Keratinocyte (primary cell): ENCODE data around the gene COL16A1. TPM values are rescaled to one million over a fixed set of nuclear protein-coding genes. Genes with fewer than 3 reads are reported as not detected.

Experiments used
- DNase-seq: peaks from one replicate; pipeline ENCODE4 v3.0.0-alpha.2; 2011; ENCODE audit warnings: low read depth, missing footprints, low spot score
- FAIRE-seq: peaks from 2 replicates; lab custom pipeline; 2011; peaks lifted over from hg19 to GRCh38; lab: Jason Lieb, UNC
- H2AFZ ChIP-seq: 2 replicates; pipeline ENCODE4 v1.6.0; 2012; ENCODE audit warnings: low read length, control low read depth, inconsistent platforms; ENCODE audit not compliant: control insufficient read depth
- H3K27ac ChIP-seq: 2 replicates; pipeline ENCODE4 v1.5.1; 2011; ENCODE audit warnings: low read length; ENCODE audit not compliant: control insufficient read depth, insufficient read depth
- H3K27me3 ChIP-seq: 3 replicates; pipeline ENCODE4 v1.6.0; 2011; ENCODE audit warnings: low read length; ENCODE audit not compliant: control insufficient read depth, insufficient read depth; ENCODE audit errors: extremely low read depth
- H3K36me3 ChIP-seq, 2 experiments: 2 replicates in 1 of 2; 3 replicates in 1 of 2; pipeline ENCODE4 v1.5.1; 2011; ENCODE audit warnings: low read length in 2 of 2, mild to moderate bottlenecking in 1 of 2; ENCODE audit not compliant: control insufficient read depth in 2 of 2, insufficient read depth in 2 of 2; ENCODE audit errors: extremely low read depth in 1 of 2
- H3K4me1 ChIP-seq: 3 replicates; pipeline ENCODE4 v1.5.1; 2011; ENCODE audit warnings: low read length; ENCODE audit not compliant: control insufficient read depth, insufficient read depth; ENCODE audit errors: extremely low read depth
- H3K4me2 ChIP-seq: 3 replicates; pipeline ENCODE4 v1.6.0; 2011; ENCODE audit warnings: low read depth, low read length; ENCODE audit not compliant: control insufficient read depth, insufficient read depth; ENCODE audit errors: extremely low read depth
- H3K4me3 ChIP-seq, 3 experiments: fragments of 200-600 bp in 1 of 3; sonication (generic) in 1 of 3; 2 replicates in 2 of 3; 3 replicates in 1 of 3; pipeline ENCODE4 v1.5.1; 2011 to 2016; ENCODE audit warnings: low read length in 3 of 3, mild to moderate bottlenecking in 3 of 3, control low read depth in 2 of 3, inconsistent platforms in 1 of 3, low read depth in 1 of 3, mixed read lengths in 1 of 3, mixed run types in 1 of 3, moderate library complexity in 1 of 3; ENCODE audit not compliant: control insufficient read depth in 2 of 3, insufficient read depth in 2 of 3; ENCODE audit errors: extremely low read depth in 1 of 3
- H3K79me2 ChIP-seq: 2 replicates; pipeline ENCODE4 v1.6.0; 2012; ENCODE audit warnings: low read length; ENCODE audit not compliant: control insufficient read depth, insufficient read depth
- H3K9ac ChIP-seq: 3 replicates; pipeline ENCODE4 v1.6.0; 2011; ENCODE audit warnings: low read length; ENCODE audit not compliant: control insufficient read depth, insufficient read depth; ENCODE audit errors: extremely low read depth
- H3K9me1 ChIP-seq: 3 replicates; pipeline ENCODE4 v1.6.0; 2011; ENCODE audit warnings: low read length; ENCODE audit not compliant: control insufficient read depth, insufficient read depth; ENCODE audit errors: extremely low read depth
- H3K9me3 ChIP-seq: 2 replicates; pipeline ENCODE4 v1.5.1; 2012; ENCODE audit warnings: low read depth, low read length; ENCODE audit not compliant: control insufficient read depth
- H4K20me1 ChIP-seq: 3 replicates; pipeline ENCODE4 v1.6.0; 2011; ENCODE audit warnings: low read length; ENCODE audit not compliant: control insufficient read depth, insufficient read depth; ENCODE audit errors: extremely low read depth
- CTCF ChIP-seq, 3 experiments: IDR thresholded peaks in 1 of 3; conservative IDR thresholded peaks in 1 of 3; optimal IDR thresholded peaks in 1 of 3; 2 replicates in 2 of 3; 3 replicates in 1 of 3; pipeline versions ENCODE3 to v1.5.1; 2011; ENCODE audit warnings: low read length in 3 of 3, mild to moderate bottlenecking in 3 of 3, moderate library complexity in 2 of 3, control low read depth in 1 of 3, inconsistent platforms in 1 of 3; ENCODE audit not compliant: insufficient read depth in 2 of 3; ENCODE audit errors: extremely low read depth in 1 of 3
- EZH2 ChIP-seq: IDR thresholded peaks from one replicate; pipeline ENCODE4 v1.6.1; 2012; ENCODE audit warnings: inconsistent platforms, mild to moderate bottlenecking, low read length, moderate library complexity
- dilution Hi-C: fragments of 300-500 bp; cut with MboI; formaldehyde crosslinking; loops from one replicate; pipeline ENCODE4 v1.7.0; 2020; ENCODE audit warnings: low sequenced_read_pairs; ENCODE audit not compliant: extremely low pct_ligation_motif_present
- polyA plus RNA-seq, 5 experiments: library from polyadenylated mRNA; depleted of rRNA in 3 of 5; stranded (reverse) in 3 of 5; stranded (forward) in 1 of 5; unstranded in 1 of 5; fragments of >200 nt; gene quantifications; 1 replicate in 1 of 5; 2 replicates in 3 of 5; 3 replicates in 1 of 5; pipeline versions ENCODE4 v1.2.1 to v1.2.3, GENCODE V29; 2011 to 2012; ENCODE audit warnings: missing spikeins in 2 of 5, low read depth in 1 of 5, low replicate concordance in 1 of 5

COL16A1 gene
- polyA plus RNA-seq, 1 donor (not counting 4 experiments of a cell fraction or from before 2014, with no cell fraction given) = 43.4 TPM

- Histone ChIP-seq H3K27ac (no peak overlapping the region), H3K4me3 (no peak overlapping the region), H3K9me1 (no peaks in the 10 kb centered on the region), H3K36me3 (peaks cover 41 to 61% of the 10 kb centered on the region in 2 experiments), H4K20me1 (no peaks in the 10 kb centered on the region), H3K27me3 (no peaks in the 10 kb centered on the region), H3K79me2 (no peaks in the 10 kb centered on the region), H3K9me3 (no peaks in the 10 kb centered on the region), H3K4me2 (no peak overlapping the region), H3K4me1 (no peaks in the 10 kb centered on the region), H3K9ac (no peak overlapping the region), H2AFZ (no peak overlapping the region)
- DNase-seq (no peak), FAIRE-seq (no peak)
- no peak for TF ChIP-seq EZH2
- TF ChIP-seq CTCF (optimal IDR thresholded peaks at IDR 0.05 in 1 of 3, IDR thresholded peaks at IDR 0.05 in 1 of 3, conservative IDR thresholded peaks at IDR 0.05 in 1 of 3; ENCODE audit: extremely low read depth in 1 of 3, insufficient read depth in 2 of 3, low read length in 3 of 3) = no peak
- dilution Hi-C loops = no loop called here
Measured at GRCh38 chr1:31679091-31679490, 24.7 kb downstream of the COL16A1 start.

- H2AFZ ChIP-seq = no peak overlapping the region
- H3K27ac ChIP-seq = no peak overlapping the region
- H3K4me3 ChIP-seq = no peak overlapping the region
- TF ChIP-seq CTCF (optimal IDR thresholded peaks at IDR 0.05 in 1 of 3, IDR thresholded peaks at IDR 0.05 in 1 of 3, conservative IDR thresholded peaks at IDR 0.05 in 1 of 3; ENCODE audit: extremely low read depth in 1 of 3, insufficient read depth in 2 of 3, low read length in 3 of 3) (no peak), EZH2 (no peak)
- H3K9ac ChIP-seq = no peak overlapping the region
- FAIRE-seq (no peak), DNase-seq (no peak)
- H3K27me3 ChIP-seq = no peaks in the 10 kb centered on the region
- H3K9me3 ChIP-seq = no peaks in the 10 kb centered on the region
- dilution Hi-C loops = no loop called here
- no peaks in the 10 kb centered on the region for H3K9me1 ChIP-seq
- peaks cover 40 to 66% of the 10 kb centered on the region in 2 experiments for H3K36me3 ChIP-seq
- H3K4me1 ChIP-seq = no peaks in the 10 kb centered on the region
- no peaks in the 10 kb centered on the region for H4K20me1 ChIP-seq
- no peaks in the 10 kb centered on the region for H3K79me2 ChIP-seq
- H3K4me2 ChIP-seq = no peak overlapping the region
Measured at GRCh38 chr1:31678681-31679080, 25.1 kb downstream of the COL16A1 start.
